ENCODE measurements around the gene MKNK1.

DNA sequence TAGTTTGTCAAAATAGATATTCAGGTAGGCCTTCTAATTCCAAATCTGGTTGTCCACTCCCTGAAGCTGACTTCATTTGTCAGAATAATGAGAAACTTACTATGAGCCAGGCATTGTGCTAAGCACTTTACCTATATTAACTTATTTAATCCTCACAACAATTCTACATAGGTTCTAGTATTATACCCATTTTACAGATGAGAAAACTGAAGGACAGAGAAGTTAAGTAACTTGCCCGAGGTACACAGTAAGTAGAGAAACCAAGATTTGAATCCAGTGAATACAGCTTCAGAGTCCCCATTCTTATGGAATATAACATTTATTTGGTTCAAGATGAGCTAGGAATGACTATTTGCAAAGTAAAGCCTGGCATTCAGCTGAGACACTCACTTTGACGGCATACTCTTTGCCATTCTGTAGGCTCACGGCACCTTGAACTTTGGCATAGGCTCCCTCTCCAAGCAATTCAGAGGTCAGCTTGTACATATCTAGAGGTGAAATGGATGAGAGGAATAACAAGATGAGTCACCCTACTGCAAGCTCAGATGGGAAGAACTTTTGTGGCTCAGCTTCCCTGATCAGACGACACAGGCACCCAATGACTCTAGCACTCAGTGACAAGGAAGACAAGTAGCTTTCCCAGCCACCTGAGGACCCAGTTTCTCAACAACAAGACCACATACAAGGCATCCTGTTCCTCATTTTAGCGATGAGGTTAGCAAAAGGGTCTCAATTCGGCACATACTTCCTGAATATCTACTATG is 23.7 kb downstream of the MKNK1 start:
- TF ChIP-seq CTCF (IDR thresholded peaks at IDR 0.05; ENCODE audit: insufficient read depth, low read length, poor library complexity, severe bottlenecking) (no peak), EZH2phosphoT487 (conservative IDR thresholded peaks at IDR 0.05; ENCODE audit: low read length) (no peak)
